Hepatocyte (in vitro differentiated cells): ENCODE data around the gene PYHIN1.

ENCODE experiments used
- EZH2 ChIP-seq: fragments of 200-600 bp; sonication (generic); IDR thresholded peaks from 2 replicates; pipeline ENCODE4 v1.6.1; 2016; ENCODE audit warnings: antibody characterized with exemption, mild to moderate bottlenecking, borderline replicate concordance
- EZH2phosphoT487 ChIP-seq: fragments of 200-600 bp; sonication (generic); IDR thresholded peaks from one replicate; pipeline ENCODE4 v1.6.1; 2018; ENCODE audit warnings: antibody characterized with exemption, mild to moderate bottlenecking, low read depth, moderate library complexity; ENCODE audit not compliant: unreplicated experiment, severe bottlenecking
- TF ChIP-seq, protein P1 (sequence below): fragments of 200-600 bp; sonication (generic); IDR thresholded peaks from 2 replicates; pipeline ENCODE4 v1.5.1; 2016; ENCODE audit warnings: antibody characterized with exemption, mild to moderate bottlenecking; ENCODE audit not compliant: poor library complexity

DNA sequence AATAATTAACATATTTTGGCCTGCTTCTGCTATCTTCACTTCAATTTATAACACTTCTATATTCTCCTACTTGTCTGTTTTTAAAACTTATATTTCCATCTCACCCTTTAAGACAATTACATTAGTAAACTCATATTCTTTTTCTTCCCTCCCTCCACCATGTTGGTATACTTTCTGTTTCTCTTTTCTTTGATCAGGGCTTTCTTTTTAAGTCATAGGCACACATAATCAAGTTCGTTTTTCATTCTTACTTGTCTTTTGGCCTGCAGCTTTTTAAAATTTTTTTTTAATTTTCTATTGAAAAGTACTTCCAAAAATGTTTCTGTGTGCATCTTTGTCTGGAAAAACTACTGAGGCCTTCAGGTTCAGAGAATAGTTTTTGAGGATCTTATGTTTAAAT, 2.3 kb downstream of the PYHIN1 start:
- TF ChIP-seq EZH2 (no peak), EZH2phosphoT487 (no peak)
- TF ChIP-seq, protein P1, sequence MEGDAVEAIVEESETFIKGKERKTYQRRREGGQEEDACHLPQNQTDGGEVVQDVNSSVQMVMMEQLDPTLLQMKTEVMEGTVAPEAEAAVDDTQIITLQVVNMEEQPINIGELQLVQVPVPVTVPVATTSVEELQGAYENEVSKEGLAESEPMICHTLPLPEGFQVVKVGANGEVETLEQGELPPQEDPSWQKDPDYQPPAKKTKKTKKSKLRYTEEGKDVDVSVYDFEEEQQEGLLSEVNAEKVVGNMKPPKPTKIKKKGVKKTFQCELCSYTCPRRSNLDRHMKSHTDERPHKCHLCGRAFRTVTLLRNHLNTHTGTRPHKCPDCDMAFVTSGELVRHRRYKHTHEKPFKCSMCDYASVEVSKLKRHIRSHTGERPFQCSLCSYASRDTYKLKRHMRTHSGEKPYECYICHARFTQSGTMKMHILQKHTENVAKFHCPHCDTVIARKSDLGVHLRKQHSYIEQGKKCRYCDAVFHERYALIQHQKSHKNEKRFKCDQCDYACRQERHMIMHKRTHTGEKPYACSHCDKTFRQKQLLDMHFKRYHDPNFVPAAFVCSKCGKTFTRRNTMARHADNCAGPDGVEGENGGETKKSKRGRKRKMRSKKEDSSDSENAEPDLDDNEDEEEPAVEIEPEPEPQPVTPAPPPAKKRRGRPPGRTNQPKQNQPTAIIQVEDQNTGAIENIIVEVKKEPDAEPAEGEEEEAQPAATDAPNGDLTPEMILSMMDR: no peak
